ENCODE results near the gene EFNA4.

The EFNA4 gene

GRCh38 chr1:155075535-155075934 lies 12.0 kb downstream of the EFNA4 start:
- no peak for DNase-seq

GRCh38 chr1:155076371-155076770 lies 12.8 kb downstream of the EFNA4 start:
- DNase-seq, result no peak

- no peak for DNase-seq
Observed at GRCh38 chr1:155077346-155077745, 13.8 kb downstream of the EFNA4 start.

- DNase-seq, result no peak
Observed at GRCh38 chr1:155077758-155078445, 14.4 kb downstream of the EFNA4 start.

GRCh38 chr1:155078469-155079209 lies 15.1 kb downstream of the EFNA4 start, which contains the start of gene EFNA3:
Gene EFNA3 (plus strand): TSS chr1:155078837. CDS start chr1:155078942, 105 bp downstream.
- DNase-seq, result peak; percentile 63 to 72

- no peak for DNase-seq
Observed at GRCh38 chr1:155079210-155079486, 15.6 kb downstream of the EFNA4 start.

GRCh38 chr1:155079487-155080311 lies 16.2 kb downstream of the EFNA4 start:
- DNase-seq, result no peak

- DNase-seq, result no peak
Observed at GRCh38 chr1:155080312-155081228, 17.0 kb downstream of the EFNA4 start.

GRCh38 chr1:155081472-155082300 lies 18.1 kb downstream of the EFNA4 start:
- DNase-seq, result peak in 1 of 2 donors; percentile 36

GRCh38 chr1:155082301-155083051 lies 18.9 kb downstream of the EFNA4 start:
- DNase-seq, result no peak

- DNase-seq, result no peak
Observed at GRCh38 chr1:155083052-155083541, 19.6 kb downstream of the EFNA4 start.

GRCh38 chr1:155083865-155084721 lies 20.6 kb downstream of the EFNA4 start:
- DNase-seq, result no peak

GRCh38 chr1:155084722-155085503 lies 21.4 kb downstream of the EFNA4 start:
- peak; percentile 91 to 92 for DNase-seq

- peak; percentile 40 to 57 for DNase-seq
Observed at GRCh38 chr1:155085504-155086127, 22.1 kb downstream of the EFNA4 start.

GRCh38 chr1:155086128-155086741 lies 22.7 kb downstream of the EFNA4 start:
- peak; percentile 53 to 55 for DNase-seq

GRCh38 chr1:155086856-155087535 lies 23.5 kb downstream of the EFNA4 start:
- DNase-seq, result no peak
